Heart left ventricle (tissue), 13 donors: ENCODE measurements around the gene MPP4.

Source experiments
- POLR2A ChIP-seq, 2 donors: fragments of 450-650 bp; IDR thresholded peaks; one replicate each; pipeline ENCODE4 v1.6.1; 2017; ENCODE audit warnings: antibody characterized with exemption in 2 of 2, mild to moderate bottlenecking in 2 of 2, moderate library complexity in 2 of 2
- TF ChIP-seq, protein P1 (sequence below), 12 donors: fragments of 200-600 bp; sonication (generic) in 4 of 12; IDR thresholded peaks; one replicate each; pipeline versions ENCODE4 v1.5.0 to v1.8.0; 2018 to 2022; ENCODE audit warnings: antibody characterized with exemption in 12 of 12, mild to moderate bottlenecking in 5 of 12
- donor health status: ischemic (EF 13 %, LVEDD 7.1; RV severe dilation, severe dysfunction).
- donor health status: DM: no; HTN: yes; CAD: no.
- donor health status: DM: no; HTN: no; CAD: no.
- donor health status: ischemic (EF 25% LVEDD 6.9; RV normal size, moderate dysfunction).
- donor health status: ischemic (EF 25% LVEDD 5.7; RV mildly dilated, moderate dysfunction).
- donor health status: ischemic (EF 35%, LVEDD 5.7; RV mildly dilated, moderate dysfunction).
- donor health status: nonischemic (EF 11% LVEDD 7.7; RV severe dilation, severe dysfunction).
- donor health status: DM: yes; HTN: yes; CAD: no.
- donor health status: PGD.
- donor health status: ischemic (EF 29% LVEDD 5.4; RV normal size, mild dysfunction).
- donor health status: nonischemic (EF 23%, LVEDD 6.1; RV moderate dilation, normal function).

DNA sequence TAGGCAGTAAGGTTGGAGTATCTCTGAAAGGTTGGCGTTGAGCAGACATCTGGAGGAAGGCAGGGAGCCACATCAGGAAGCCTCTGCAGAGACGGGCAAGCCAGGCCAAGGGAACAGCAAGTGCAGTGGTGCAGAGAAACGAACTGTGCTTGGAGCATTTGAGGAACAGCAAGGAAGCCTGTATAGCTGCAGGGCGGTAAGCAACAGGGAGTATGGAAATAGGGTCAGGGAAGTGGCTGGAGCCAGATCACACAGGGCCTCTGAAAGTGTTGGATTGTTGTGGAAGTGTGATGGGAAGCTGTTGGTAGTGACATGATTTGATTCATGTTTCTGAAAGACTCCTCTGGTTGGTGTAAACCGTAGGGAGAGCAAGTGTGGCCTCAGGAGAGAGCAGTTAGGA, 41.7 kb downstream of the MPP4 start:
- TF ChIP-seq, protein P1, sequence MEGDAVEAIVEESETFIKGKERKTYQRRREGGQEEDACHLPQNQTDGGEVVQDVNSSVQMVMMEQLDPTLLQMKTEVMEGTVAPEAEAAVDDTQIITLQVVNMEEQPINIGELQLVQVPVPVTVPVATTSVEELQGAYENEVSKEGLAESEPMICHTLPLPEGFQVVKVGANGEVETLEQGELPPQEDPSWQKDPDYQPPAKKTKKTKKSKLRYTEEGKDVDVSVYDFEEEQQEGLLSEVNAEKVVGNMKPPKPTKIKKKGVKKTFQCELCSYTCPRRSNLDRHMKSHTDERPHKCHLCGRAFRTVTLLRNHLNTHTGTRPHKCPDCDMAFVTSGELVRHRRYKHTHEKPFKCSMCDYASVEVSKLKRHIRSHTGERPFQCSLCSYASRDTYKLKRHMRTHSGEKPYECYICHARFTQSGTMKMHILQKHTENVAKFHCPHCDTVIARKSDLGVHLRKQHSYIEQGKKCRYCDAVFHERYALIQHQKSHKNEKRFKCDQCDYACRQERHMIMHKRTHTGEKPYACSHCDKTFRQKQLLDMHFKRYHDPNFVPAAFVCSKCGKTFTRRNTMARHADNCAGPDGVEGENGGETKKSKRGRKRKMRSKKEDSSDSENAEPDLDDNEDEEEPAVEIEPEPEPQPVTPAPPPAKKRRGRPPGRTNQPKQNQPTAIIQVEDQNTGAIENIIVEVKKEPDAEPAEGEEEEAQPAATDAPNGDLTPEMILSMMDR (IDR thresholded peaks at IDR 0.05), result no peak
- TF ChIP-seq POLR2A (IDR thresholded peaks at IDR 0.05), result no peak
